GM23338 (cell line): ENCODE results near the gene MAGI1. TPM values are rescaled to one million over a fixed set of nuclear protein-coding genes. Genes with fewer than 3 reads are reported as not detected.

Source experiments
- CREB1 ChIP-seq: fragments of 250-450 bp; sonication (Bioruptor Pico); IDR thresholded peaks from 2 replicates; pipeline ENCODE4 v1.5.0; 2020; ENCODE audit warnings: low read depth, mild to moderate bottlenecking, moderate library complexity
- EZH2phosphoT487 ChIP-seq: fragments of 200-600 bp; sonication (generic); IDR thresholded peaks from one replicate; pipeline ENCODE4 v1.8.1; 2018; ENCODE audit warnings: antibody characterized with exemption; ENCODE audit not compliant: unreplicated experiment
- JUNB ChIP-seq: IDR thresholded peaks from one replicate; pipeline ENCODE4 v1.6.1; 2016; ENCODE audit warnings: antibody characterized with exemption; ENCODE audit not compliant: unreplicated experiment
- POLR2AphosphoS5 ChIP-seq: IDR thresholded peaks from 2 replicates; pipeline ENCODE4 v1.6.1; 2016; ENCODE audit warnings: antibody characterized with exemption, low read depth
- STAT1 ChIP-seq: IDR thresholded peaks from one replicate; pipeline ENCODE4 v1.6.1; 2016; ENCODE audit warnings: antibody characterized with exemption; ENCODE audit not compliant: unreplicated experiment
- polyA plus RNA-seq: library from polyadenylated mRNA; unstranded; fragments of >200 nt; fragmentation: Nextera tagmentation; extraction: Ambion mirVana; gene quantifications from 2 replicates; pipeline ENCODE4 v1.2.1, GENCODE V29; 2016
- total RNA-seq: library from RNA; depleted of rRNA; stranded (reverse); fragments of >200 nt; shearing (Covaris generic); gene quantifications from 2 replicates; pipeline ENCODE4 v1.2.3, GENCODE V29; 2014
- TF ChIP-seq, protein P1 (sequence below): fragments of 250-450 bp; sonication (Bioruptor Pico); IDR thresholded peaks from 2 replicates; pipeline ENCODE4 v1.5.0; 2020; ENCODE audit warnings: mild to moderate bottlenecking, moderate library complexity
- TF ChIP-seq, protein P2 (sequence below), 2 experiments: fragments of 200-600 bp in 1 of 2; sonication (generic) in 1 of 2; conservative IDR thresholded peaks; 2 replicates each; pipeline versions ENCODE4 v1.5.1 to v1.6.1; 2016 to 2017; ENCODE audit warnings: antibody characterized with exemption in 2 of 2, low read depth in 2 of 2, mild to moderate bottlenecking in 2 of 2, moderate library complexity in 1 of 2
- TF ChIP-seq, protein P3 (sequence below): IDR thresholded peaks from 2 replicates; pipeline ENCODE4 v1.6.1; 2016; ENCODE audit warnings: antibody characterized with exemption

The MAGI1 gene
- total and polyA plus RNA-seq, 2 experiments from 2014 or later, result 27.4 to 71.2 TPM

DNA sequence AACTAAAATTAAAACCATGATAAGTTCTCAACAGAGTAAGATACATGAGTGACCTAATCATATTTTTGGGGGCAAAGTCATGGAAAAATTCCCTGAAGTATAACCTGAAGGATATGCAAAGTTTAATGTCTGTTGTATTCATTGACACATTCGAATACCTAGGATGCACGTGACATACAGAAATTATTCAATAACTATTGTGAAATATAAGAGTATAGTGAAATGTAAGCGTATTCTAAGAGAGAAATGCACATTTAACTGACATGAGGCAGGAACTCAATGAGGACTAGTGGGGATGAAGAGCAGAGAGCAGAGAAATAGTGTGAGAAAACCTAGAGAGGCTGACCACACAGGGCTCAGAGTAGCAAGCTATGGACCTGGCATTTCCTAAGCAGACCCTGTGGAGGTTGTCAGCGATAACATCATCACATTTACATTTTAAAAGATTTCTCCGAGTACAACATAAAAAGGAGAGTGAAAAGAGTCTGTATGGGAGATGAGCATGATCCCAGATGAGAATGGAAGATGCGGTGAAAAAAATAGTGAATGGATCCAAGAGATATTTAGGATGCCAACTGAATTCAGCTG is 588.8 kb downstream of the MAGI1 start (continued):
- TF ChIP-seq, protein P1, sequence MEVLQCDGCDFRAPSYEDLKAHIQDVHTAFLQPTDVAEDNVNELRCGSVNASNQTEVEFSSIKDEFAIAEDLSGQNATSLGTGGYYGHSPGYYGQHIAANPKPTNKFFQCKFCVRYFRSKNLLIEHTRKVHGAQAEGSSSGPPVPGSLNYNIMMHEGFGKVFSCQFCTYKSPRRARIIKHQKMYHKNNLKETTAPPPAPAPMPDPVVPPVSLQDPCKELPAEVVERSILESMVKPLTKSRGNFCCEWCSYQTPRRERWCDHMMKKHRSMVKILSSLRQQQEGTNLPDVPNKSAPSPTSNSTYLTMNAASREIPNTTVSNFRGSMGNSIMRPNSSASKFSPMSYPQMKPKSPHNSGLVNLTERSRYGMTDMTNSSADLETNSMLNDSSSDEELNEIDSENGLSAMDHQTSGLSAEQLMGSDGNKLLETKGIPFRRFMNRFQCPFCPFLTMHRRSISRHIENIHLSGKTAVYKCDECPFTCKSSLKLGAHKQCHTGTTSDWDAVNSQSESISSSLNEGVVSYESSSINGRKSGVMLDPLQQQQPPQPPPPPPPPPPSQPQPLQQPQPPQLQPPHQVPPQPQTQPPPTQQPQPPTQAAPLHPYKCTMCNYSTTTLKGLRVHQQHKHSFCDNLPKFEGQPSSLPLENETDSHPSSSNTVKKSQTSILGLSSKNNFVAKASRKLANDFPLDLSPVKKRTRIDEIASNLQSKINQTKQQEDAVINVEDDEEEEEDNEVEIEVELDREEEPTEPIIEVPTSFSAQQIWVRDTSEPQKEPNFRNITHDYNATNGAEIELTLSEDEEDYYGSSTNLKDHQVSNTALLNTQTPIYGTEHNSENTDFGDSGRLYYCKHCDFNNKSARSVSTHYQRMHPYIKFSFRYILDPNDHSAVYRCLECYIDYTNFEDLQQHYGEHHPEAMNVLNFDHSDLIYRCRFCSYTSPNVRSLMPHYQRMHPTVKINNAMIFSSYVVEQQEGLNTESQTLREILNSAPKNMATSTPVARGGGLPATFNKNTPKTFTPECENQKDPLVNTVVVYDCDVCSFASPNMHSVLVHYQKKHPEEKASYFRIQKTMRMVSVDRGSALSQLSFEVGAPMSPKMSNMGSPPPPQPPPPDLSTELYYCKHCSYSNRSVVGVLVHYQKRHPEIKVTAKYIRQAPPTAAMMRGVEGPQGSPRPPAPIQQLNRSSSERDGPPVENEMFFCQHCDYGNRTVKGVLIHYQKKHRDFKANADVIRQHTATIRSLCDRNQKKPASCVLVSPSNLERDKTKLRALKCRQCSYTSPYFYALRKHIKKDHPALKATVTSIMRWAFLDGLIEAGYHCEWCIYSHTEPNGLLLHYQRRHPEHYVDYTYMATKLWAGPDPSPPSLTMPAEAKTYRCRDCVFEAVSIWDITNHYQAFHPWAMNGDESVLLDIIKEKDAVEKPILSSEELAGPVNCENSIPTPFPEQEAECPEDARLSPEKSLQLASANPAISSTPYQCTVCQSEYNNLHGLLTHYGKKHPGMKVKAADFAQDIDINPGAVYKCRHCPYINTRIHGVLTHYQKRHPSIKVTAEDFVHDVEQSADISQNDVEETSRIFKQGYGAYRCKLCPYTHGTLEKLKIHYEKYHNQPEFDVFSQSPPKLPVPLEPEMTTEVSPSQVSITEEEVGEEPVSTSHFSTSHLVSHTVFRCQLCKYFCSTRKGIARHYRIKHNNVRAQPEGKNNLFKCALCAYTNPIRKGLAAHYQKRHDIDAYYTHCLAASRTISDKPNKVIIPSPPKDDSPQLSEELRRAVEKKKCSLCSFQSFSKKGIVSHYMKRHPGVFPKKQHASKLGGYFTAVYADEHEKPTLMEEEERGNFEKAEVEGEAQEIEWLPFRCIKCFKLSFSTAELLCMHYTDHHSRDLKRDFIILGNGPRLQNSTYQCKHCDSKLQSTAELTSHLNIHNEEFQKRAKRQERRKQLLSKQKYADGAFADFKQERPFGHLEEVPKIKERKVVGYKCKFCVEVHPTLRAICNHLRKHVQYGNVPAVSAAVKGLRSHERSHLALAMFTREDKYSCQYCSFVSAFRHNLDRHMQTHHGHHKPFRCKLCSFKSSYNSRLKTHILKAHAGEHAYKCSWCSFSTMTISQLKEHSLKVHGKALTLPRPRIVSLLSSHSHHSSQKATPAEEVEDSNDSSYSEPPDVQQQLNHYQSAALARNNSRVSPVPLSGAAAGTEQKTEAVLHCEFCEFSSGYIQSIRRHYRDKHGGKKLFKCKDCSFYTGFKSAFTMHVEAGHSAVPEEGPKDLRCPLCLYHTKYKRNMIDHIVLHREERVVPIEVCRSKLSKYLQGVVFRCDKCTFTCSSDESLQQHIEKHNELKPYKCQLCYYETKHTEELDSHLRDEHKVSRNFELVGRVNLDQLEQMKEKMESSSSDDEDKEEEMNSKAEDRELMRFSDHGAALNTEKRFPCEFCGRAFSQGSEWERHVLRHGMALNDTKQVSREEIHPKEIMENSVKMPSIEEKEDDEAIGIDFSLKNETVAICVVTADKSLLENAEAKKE (CRISPR knock-in tag), result no peak
- TF ChIP-seq STAT1, result no peak
- TF ChIP-seq EZH2phosphoT487, result no peak
- no peak for TF ChIP-seq CREB1 (CRISPR knock-in tag)
- no peak for TF ChIP-seq POLR2AphosphoS5
- TF ChIP-seq, protein P2, sequence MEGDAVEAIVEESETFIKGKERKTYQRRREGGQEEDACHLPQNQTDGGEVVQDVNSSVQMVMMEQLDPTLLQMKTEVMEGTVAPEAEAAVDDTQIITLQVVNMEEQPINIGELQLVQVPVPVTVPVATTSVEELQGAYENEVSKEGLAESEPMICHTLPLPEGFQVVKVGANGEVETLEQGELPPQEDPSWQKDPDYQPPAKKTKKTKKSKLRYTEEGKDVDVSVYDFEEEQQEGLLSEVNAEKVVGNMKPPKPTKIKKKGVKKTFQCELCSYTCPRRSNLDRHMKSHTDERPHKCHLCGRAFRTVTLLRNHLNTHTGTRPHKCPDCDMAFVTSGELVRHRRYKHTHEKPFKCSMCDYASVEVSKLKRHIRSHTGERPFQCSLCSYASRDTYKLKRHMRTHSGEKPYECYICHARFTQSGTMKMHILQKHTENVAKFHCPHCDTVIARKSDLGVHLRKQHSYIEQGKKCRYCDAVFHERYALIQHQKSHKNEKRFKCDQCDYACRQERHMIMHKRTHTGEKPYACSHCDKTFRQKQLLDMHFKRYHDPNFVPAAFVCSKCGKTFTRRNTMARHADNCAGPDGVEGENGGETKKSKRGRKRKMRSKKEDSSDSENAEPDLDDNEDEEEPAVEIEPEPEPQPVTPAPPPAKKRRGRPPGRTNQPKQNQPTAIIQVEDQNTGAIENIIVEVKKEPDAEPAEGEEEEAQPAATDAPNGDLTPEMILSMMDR (conservative IDR thresholded peaks at IDR 0.05; ENCODE audit: low read depth in 2 of 2), result no peak
- no peak for TF ChIP-seq JUNB
- TF ChIP-seq, protein P3, sequence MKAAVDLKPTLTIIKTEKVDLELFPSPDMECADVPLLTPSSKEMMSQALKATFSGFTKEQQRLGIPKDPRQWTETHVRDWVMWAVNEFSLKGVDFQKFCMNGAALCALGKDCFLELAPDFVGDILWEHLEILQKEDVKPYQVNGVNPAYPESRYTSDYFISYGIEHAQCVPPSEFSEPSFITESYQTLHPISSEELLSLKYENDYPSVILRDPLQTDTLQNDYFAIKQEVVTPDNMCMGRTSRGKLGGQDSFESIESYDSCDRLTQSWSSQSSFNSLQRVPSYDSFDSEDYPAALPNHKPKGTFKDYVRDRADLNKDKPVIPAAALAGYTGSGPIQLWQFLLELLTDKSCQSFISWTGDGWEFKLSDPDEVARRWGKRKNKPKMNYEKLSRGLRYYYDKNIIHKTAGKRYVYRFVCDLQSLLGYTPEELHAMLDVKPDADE, result no peak
